GM21825 (cell line): Measurements from ENCODE around the gene STX1B.

Experiments
- ATAC-seq: cut with Tn5 transposase; IDR thresholded peaks from one replicate; pipeline ENCODE4 v1.9.1; 2021; ENCODE audit warnings: mild to moderate bottlenecking, moderate library complexity; ENCODE audit not compliant: unreplicated experiment

STX1B gene

GRCh38 chr16:30996985-30997724 is 13.3 kb downstream of the STX1B start:
- ATAC-seq: peak; percentile 79

GRCh38 chr16:30996324-30996984 is 14.0 kb downstream of the STX1B start:
- no peak for ATAC-seq

- no peak for ATAC-seq
Measured at GRCh38 chr16:30995927-30996323, 14.5 kb downstream of the STX1B start.

- no peak for ATAC-seq
Measured at GRCh38 chr16:30992931-30993816, 17.3 kb downstream of the STX1B start.

GRCh38 chr16:30992276-30992780 is 18.1 kb downstream of the STX1B start:
- no peak for ATAC-seq

GRCh38 chr16:30991052-30991451 is 19.4 kb downstream of the STX1B start:
- no peak for ATAC-seq

- ATAC-seq: no peak
Measured at GRCh38 chr16:30990105-30990504, 20.3 kb downstream of the STX1B start.

- no peak for ATAC-seq
Measured at GRCh38 chr16:30989469-30990047, 20.9 kb downstream of the STX1B start.

GRCh38 chr16:30987581-30988190 is 22.8 kb downstream of the STX1B start:
- no peak for ATAC-seq

- ATAC-seq: no peak
Measured at GRCh38 chr16:30986129-30986991, 24.1 kb downstream of the STX1B start.

GRCh38 chr16:30985401-30986128 is 24.9 kb downstream of the STX1B start:
- no peak for ATAC-seq

GRCh38 chr16:30984669-30985400 is 25.6 kb downstream of the STX1B start, which contains the start of gene HSD3B7:
TSS of gene HSD3B7 (plus strand) at chr16:30985207. CDS start at chr16:30985659, 452 bp downstream.
- no peak for ATAC-seq

GRCh38 chr16:30983898-30984610 is 26.4 kb downstream of the STX1B start:
- no peak for ATAC-seq

- no peak for ATAC-seq
Measured at GRCh38 chr16:30983289-30983889, 27.0 kb downstream of the STX1B start.

GRCh38 chr16:30982548-30983288 is 27.7 kb downstream of the STX1B start:
- ATAC-seq: no peak

- ATAC-seq: no peak
Measured at GRCh38 chr16:30980959-30981358, 29.5 kb downstream of the STX1B start.
